Measurements from ENCODE around the gene RSBN1L.
A peak's percentile ranks its signal among the peaks of the same experiment; 100 is the strongest.

The RSBN1L gene

DNA sequence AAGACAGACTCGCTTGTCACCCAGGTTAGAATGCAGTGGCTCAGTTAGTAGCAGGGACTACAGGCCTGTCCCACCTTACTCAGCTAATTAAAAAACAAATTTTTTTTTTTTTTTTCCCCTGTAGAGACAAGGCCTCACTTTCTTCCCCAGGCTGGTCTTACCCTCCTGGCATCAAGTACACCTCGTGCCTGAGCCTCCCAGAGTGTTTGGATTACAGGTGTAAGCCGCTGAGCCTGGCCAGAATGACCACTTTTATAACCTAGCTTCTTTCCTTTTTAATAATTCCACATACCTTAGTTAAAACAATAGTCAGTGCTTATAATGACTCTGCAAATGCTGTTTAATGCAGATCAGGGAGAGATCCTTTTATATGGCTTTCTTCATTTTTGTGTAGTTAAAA lies 31.3 kb downstream of the RSBN1L start:
- Histone ChIP-seq H3K9me3 (ENCODE audit: control insufficient read depth in 2 of 2, low read length in 2 of 2) (no peaks in the 10 kb centered on the region), H3K27me3 (ENCODE audit: control insufficient read depth in 2 of 2, insufficient read depth in 2 of 2, low read length in 2 of 2) (no peaks in the 10 kb centered on the region), H3K9ac (ENCODE audit: low read depth in 1 of 2, low read length in 2 of 2) (no peak overlapping the region), H3K4me3 (ENCODE audit: low read length in 2 of 2) (no peak overlapping the region), H3K27ac (ENCODE audit: low read depth in 2 of 2, low read length in 2 of 2) (no peak overlapping the region), H3K36me3 (ENCODE audit: control insufficient read depth in 2 of 2, insufficient read depth in 2 of 2, low read length in 2 of 2) (no peaks in the 10 kb centered on the region), H3K4me1 (ENCODE audit: control insufficient read depth in 2 of 2, insufficient read depth in 2 of 2, low read length in 2 of 2) (peaks cover 3 to 10% of the 10 kb centered on the region in 2 donors)

GRCh38 chr7:77727936-77728701 lies 31.9 kb downstream of the RSBN1L start:
- Histone ChIP-seq H3K9ac (ENCODE audit: low read depth in 1 of 2, low read length in 2 of 2) (no peak overlapping the region), H3K9me3 (ENCODE audit: control insufficient read depth in 2 of 2, low read length in 2 of 2) (no peaks in the 10 kb centered on the region), H3K27me3 (ENCODE audit: control insufficient read depth in 2 of 2, insufficient read depth in 2 of 2, low read length in 2 of 2) (no peaks in the 10 kb centered on the region), H3K4me1 (ENCODE audit: control insufficient read depth in 2 of 2, insufficient read depth in 2 of 2, low read length in 2 of 2) (peaks cover 3 to 10% of the 10 kb centered on the region in 2 donors), H3K4me3 (ENCODE audit: low read length in 2 of 2) (peak overlapping the region in 1 of 2 donors; percentile 14), H3K36me3 (ENCODE audit: control insufficient read depth in 2 of 2, insufficient read depth in 2 of 2, low read length in 2 of 2) (no peaks in the 10 kb centered on the region), H3K27ac (ENCODE audit: low read depth in 2 of 2, low read length in 2 of 2) (no peak overlapping the region)

DNA sequence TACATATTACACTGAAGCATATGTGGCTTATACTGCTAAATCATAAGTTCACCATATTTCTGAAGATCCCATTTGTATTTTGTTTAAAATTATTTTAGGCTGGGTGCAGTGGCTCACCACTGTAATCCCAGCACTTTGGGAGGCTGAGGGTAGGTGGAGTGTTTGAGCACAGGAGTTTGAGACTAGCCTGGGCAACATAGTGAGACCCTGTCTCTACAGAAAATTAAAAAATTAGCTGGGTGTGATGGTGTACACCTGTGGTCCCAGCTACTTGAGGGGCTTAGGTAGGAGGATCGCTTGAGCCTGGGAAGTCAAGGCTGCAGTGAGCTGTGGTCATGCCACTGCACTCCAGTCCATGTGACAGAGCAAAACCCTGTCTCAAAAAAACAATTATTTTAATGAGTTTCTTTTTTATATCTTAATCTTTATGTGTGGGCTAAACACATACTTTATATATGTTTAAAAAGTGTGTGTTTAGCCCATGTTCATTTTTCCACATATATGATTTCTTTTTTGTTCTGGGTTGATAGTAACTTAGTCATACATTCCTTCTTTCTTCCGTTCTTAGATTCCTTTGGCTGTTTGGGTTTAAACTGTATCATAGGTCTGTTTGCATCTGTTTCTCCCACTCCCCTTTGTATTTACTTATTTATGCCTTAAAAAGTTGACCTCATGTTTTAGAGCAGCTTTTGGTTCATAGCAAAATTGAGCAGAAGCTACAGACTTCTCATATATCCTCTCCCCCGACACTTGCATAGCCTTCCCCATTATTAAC lies 33.5 kb downstream of the RSBN1L start:
- Histone ChIP-seq H3K4me1 (ENCODE audit: control insufficient read depth in 2 of 2, insufficient read depth in 2 of 2, low read length in 2 of 2) (peaks cover 5 to 13% of the 10 kb centered on the region in 2 donors), H3K4me3 (ENCODE audit: low read length in 2 of 2) (no peak overlapping the region), H3K36me3 (ENCODE audit: control insufficient read depth in 2 of 2, insufficient read depth in 2 of 2, low read length in 2 of 2) (no peaks in the 10 kb centered on the region), H3K27me3 (ENCODE audit: control insufficient read depth in 2 of 2, insufficient read depth in 2 of 2, low read length in 2 of 2) (no peaks in the 10 kb centered on the region), H3K9ac (ENCODE audit: low read depth in 1 of 2, low read length in 2 of 2) (no peak overlapping the region), H3K9me3 (ENCODE audit: control insufficient read depth in 2 of 2, low read length in 2 of 2) (no peaks in the 10 kb centered on the region), H3K27ac (ENCODE audit: low read depth in 2 of 2, low read length in 2 of 2) (no peak overlapping the region)

GRCh38 chr7:77731716-77732115 lies 35.5 kb downstream of the RSBN1L start:
- Histone ChIP-seq H3K9me3 (ENCODE audit: control insufficient read depth in 2 of 2, low read length in 2 of 2) (no peaks in the 10 kb centered on the region), H3K9ac (ENCODE audit: low read depth in 1 of 2, low read length in 2 of 2) (no peak overlapping the region), H3K27ac (ENCODE audit: low read depth in 2 of 2, low read length in 2 of 2) (no peak overlapping the region), H3K36me3 (ENCODE audit: control insufficient read depth in 2 of 2, insufficient read depth in 2 of 2, low read length in 2 of 2) (no peaks in the 10 kb centered on the region), H3K4me3 (ENCODE audit: low read length in 2 of 2) (no peak overlapping the region), H3K27me3 (ENCODE audit: control insufficient read depth in 2 of 2, insufficient read depth in 2 of 2, low read length in 2 of 2) (no peaks in the 10 kb centered on the region), H3K4me1 (ENCODE audit: control insufficient read depth in 2 of 2, insufficient read depth in 2 of 2, low read length in 2 of 2) (peaks cover 5 to 20% of the 10 kb centered on the region in 2 donors)

GRCh38 chr7:77734659-77735421 lies 38.6 kb downstream of the RSBN1L start:
- Histone ChIP-seq H3K27me3 (ENCODE audit: control insufficient read depth in 2 of 2, insufficient read depth in 2 of 2, low read length in 2 of 2) (no peaks in the 10 kb centered on the region), H3K9ac (ENCODE audit: low read depth in 1 of 2, low read length in 2 of 2) (no peak overlapping the region), H3K4me3 (ENCODE audit: low read length in 2 of 2) (no peak overlapping the region), H3K27ac (ENCODE audit: low read depth in 2 of 2, low read length in 2 of 2) (no peak overlapping the region), H3K9me3 (ENCODE audit: control insufficient read depth in 2 of 2, low read length in 2 of 2) (no peaks in the 10 kb centered on the region), H3K4me1 (ENCODE audit: control insufficient read depth in 2 of 2, insufficient read depth in 2 of 2, low read length in 2 of 2) (peaks cover 5 to 10% of the 10 kb centered on the region in 2 donors), H3K36me3 (ENCODE audit: control insufficient read depth in 2 of 2, insufficient read depth in 2 of 2, low read length in 2 of 2) (peaks cover 3 to 11% of the 10 kb centered on the region in 2 donors)

DNA sequence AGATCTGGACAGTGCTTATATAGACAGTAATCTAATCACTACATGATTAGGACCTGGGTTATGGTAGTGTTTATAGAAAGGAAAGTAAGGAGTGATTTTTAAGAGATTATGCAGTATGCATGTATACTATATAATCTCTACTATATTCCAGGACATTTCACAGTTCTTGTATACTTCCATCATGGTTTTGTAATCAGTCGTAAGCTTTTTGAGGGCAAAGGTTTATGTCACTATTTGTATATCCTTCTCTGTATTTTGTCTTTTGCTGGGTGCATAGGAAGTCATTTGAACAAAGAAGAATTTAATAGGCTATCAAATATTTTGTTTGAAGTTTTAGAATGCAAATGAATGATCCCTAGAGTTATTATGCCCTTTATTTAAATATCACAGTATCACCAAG lies 39.2 kb downstream of the RSBN1L start:
- no peaks in the 10 kb centered on the region for H3K27me3 ChIP-seq (ENCODE audit: control insufficient read depth in 2 of 2, insufficient read depth in 2 of 2, low read length in 2 of 2)
- peaks cover 3 to 11% of the 10 kb centered on the region in 2 donors for H3K36me3 ChIP-seq (ENCODE audit: control insufficient read depth in 2 of 2, insufficient read depth in 2 of 2, low read length in 2 of 2)
- H3K4me3 ChIP-seq (ENCODE audit: low read length in 2 of 2): no peak overlapping the region
- no peaks in the 10 kb centered on the region for H3K9me3 ChIP-seq (ENCODE audit: control insufficient read depth in 2 of 2, low read length in 2 of 2)
- no peak overlapping the region for H3K27ac ChIP-seq (ENCODE audit: low read depth in 2 of 2, low read length in 2 of 2)
- H3K9ac ChIP-seq (ENCODE audit: low read depth in 1 of 2, low read length in 2 of 2): no peak overlapping the region
- H3K4me1 ChIP-seq (ENCODE audit: control insufficient read depth in 2 of 2, insufficient read depth in 2 of 2, low read length in 2 of 2): peaks cover 4 to 10% of the 10 kb centered on the region in 2 donors

- H3K9ac ChIP-seq (ENCODE audit: low read depth in 1 of 2, low read length in 2 of 2): no peak overlapping the region
- peaks cover 2 to 10% of the 10 kb centered on the region in 2 donors for H3K4me1 ChIP-seq (ENCODE audit: control insufficient read depth in 2 of 2, insufficient read depth in 2 of 2, low read length in 2 of 2)
- H3K9me3 ChIP-seq (ENCODE audit: control insufficient read depth in 2 of 2, low read length in 2 of 2): no peaks in the 10 kb centered on the region
- H3K4me3 ChIP-seq (ENCODE audit: low read length in 2 of 2): no peak overlapping the region
- no peak overlapping the region for H3K27ac ChIP-seq (ENCODE audit: low read depth in 2 of 2, low read length in 2 of 2)
- peaks cover 3 to 11% of the 10 kb centered on the region in 2 donors for H3K36me3 ChIP-seq (ENCODE audit: control insufficient read depth in 2 of 2, insufficient read depth in 2 of 2, low read length in 2 of 2)
- no peaks in the 10 kb centered on the region for H3K27me3 ChIP-seq (ENCODE audit: control insufficient read depth in 2 of 2, insufficient read depth in 2 of 2, low read length in 2 of 2)
Observed at GRCh38 chr7:77736991-77737390, 40.7 kb downstream of the RSBN1L start.

DNA sequence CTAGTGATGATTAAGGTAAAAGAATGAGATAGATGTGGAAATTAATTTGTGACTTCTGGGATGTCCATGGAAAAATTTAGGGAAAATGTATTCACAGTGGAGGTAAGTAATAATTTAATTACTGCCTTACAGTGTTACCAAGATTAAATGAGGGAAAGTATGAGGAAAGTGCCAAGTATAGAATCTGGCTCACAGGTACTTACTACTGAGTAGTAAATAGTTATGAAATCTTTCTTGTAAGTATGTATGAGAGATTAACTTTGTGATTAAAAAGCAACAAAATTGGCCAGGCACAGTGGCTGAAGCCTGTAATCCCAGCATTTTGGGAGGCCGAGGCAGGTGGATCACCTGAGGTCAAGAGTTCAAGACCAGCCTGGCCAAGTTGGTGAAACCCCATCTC lies 42.1 kb downstream of the RSBN1L start:
- Histone ChIP-seq H3K27ac (ENCODE audit: low read depth in 2 of 2, low read length in 2 of 2) (no peak overlapping the region), H3K4me1 (ENCODE audit: control insufficient read depth in 2 of 2, insufficient read depth in 2 of 2, low read length in 2 of 2) (peaks cover 2 to 10% of the 10 kb centered on the region in 2 donors), H3K36me3 (ENCODE audit: control insufficient read depth in 2 of 2, insufficient read depth in 2 of 2, low read length in 2 of 2) (peaks cover 3 to 11% of the 10 kb centered on the region in 2 donors), H3K4me3 (ENCODE audit: low read length in 2 of 2) (no peak overlapping the region), H3K9me3 (ENCODE audit: control insufficient read depth in 2 of 2, low read length in 2 of 2) (no peaks in the 10 kb centered on the region), H3K9ac (ENCODE audit: low read depth in 1 of 2, low read length in 2 of 2) (no peak overlapping the region), H3K27me3 (ENCODE audit: control insufficient read depth in 2 of 2, insufficient read depth in 2 of 2, low read length in 2 of 2) (no peaks in the 10 kb centered on the region)

GRCh38 chr7:77738871-77739270 lies 42.6 kb downstream of the RSBN1L start:
- Histone ChIP-seq H3K9ac (ENCODE audit: low read depth in 1 of 2, low read length in 2 of 2) (no peak overlapping the region), H3K27me3 (ENCODE audit: control insufficient read depth in 2 of 2, insufficient read depth in 2 of 2, low read length in 2 of 2) (no peaks in the 10 kb centered on the region), H3K9me3 (ENCODE audit: control insufficient read depth in 2 of 2, low read length in 2 of 2) (no peaks in the 10 kb centered on the region), H3K4me3 (ENCODE audit: low read length in 2 of 2) (no peak overlapping the region), H3K27ac (ENCODE audit: low read depth in 2 of 2, low read length in 2 of 2) (no peak overlapping the region), H3K36me3 (ENCODE audit: control insufficient read depth in 2 of 2, insufficient read depth in 2 of 2, low read length in 2 of 2) (peaks cover 3 to 11% of the 10 kb centered on the region in 2 donors), H3K4me1 (ENCODE audit: control insufficient read depth in 2 of 2, insufficient read depth in 2 of 2, low read length in 2 of 2) (peaks cover 2 to 10% of the 10 kb centered on the region in 2 donors)

- Histone ChIP-seq H3K9ac (ENCODE audit: low read depth in 1 of 2, low read length in 2 of 2) (no peak overlapping the region), H3K4me1 (ENCODE audit: control insufficient read depth in 2 of 2, insufficient read depth in 2 of 2, low read length in 2 of 2) (peaks cover 0 to 5% of the 10 kb centered on the region in 2 donors), H3K27ac (ENCODE audit: low read depth in 2 of 2, low read length in 2 of 2) (no peak overlapping the region), H3K9me3 (ENCODE audit: control insufficient read depth in 2 of 2, low read length in 2 of 2) (no peaks in the 10 kb centered on the region), H3K27me3 (ENCODE audit: control insufficient read depth in 2 of 2, insufficient read depth in 2 of 2, low read length in 2 of 2) (no peaks in the 10 kb centered on the region), H3K36me3 (ENCODE audit: control insufficient read depth in 2 of 2, insufficient read depth in 2 of 2, low read length in 2 of 2) (peaks cover 3 to 11% of the 10 kb centered on the region in 2 donors), H3K4me3 (ENCODE audit: low read length in 2 of 2) (no peak overlapping the region)
Observed at GRCh38 chr7:77740257-77740656, 44.0 kb downstream of the RSBN1L start.

Data from mucosa of rectum (tissue), 2 donors.